IPS-15b (cell line): ENCODE results near the gene CNGA3.
"Not testable (repeated sequence)": the region's sequence is repeated elsewhere in the genome, so short reads cannot be mapped to it uniquely, and the experiment has no call there.

Experiments used
- H3K27me3 ChIP-seq: one replicate; pipeline ENCODE4 v1.6.1; 2013; ENCODE audit warnings: low read length; ENCODE audit not compliant: control insufficient read depth, insufficient read depth
- H3K36me3 ChIP-seq: one replicate; pipeline ENCODE4 v1.6.1; 2013; ENCODE audit warnings: low read length; ENCODE audit not compliant: control insufficient read depth, insufficient read depth
- H3K4me1 ChIP-seq: one replicate; pipeline ENCODE4 v1.6.1; 2013; ENCODE audit warnings: mild to moderate bottlenecking, low read length; ENCODE audit not compliant: control insufficient read depth, insufficient read depth
- H3K4me3 ChIP-seq: one replicate; pipeline ENCODE4 v1.5.1; 2013; ENCODE audit warnings: low read depth, low read length
- H3K9ac ChIP-seq: one replicate; pipeline ENCODE4 v1.6.1; 2013; ENCODE audit warnings: low read depth, mild to moderate bottlenecking, low read length
- H3K9me3 ChIP-seq: one replicate; pipeline ENCODE4 v1.6.1; 2013; ENCODE audit warnings: mild to moderate bottlenecking, low read length; ENCODE audit not compliant: control insufficient read depth, insufficient read depth

Gene CNGA3

GRCh38 chr2:98346311-98347236 is at the start of gene CNGA3:
Gene CNGA3, plus strand, starts transcription at chr2:98346456. Its CDS starts 23,520 bp downstream, at chr2:98369976.
- peaks cover 84% of the 10 kb centered on the region for H3K27me3 ChIP-seq
- H3K4me3 ChIP-seq, result peak within 1 kb of the TSS; percentile 60
- no peak within 1 kb of the TSS for H3K9ac ChIP-seq
- no peaks in the 10 kb centered on the region for H3K36me3 ChIP-seq
- peaks cover 8% of the 10 kb centered on the region for H3K4me1 ChIP-seq
- H3K9me3 ChIP-seq, result no peaks in the 10 kb centered on the region

GRCh38 chr2:98297817-98298682 is 48.2 kb upstream of the CNGA3 start:
- Histone ChIP-seq H3K4me1 (peaks cover 2% of the 10 kb centered on the region), H3K9ac (no peak overlapping the region), H3K36me3 (no peaks in the 10 kb centered on the region), H3K4me3 (no peak overlapping the region), H3K9me3 (no peaks in the 10 kb centered on the region), H3K27me3 (no peaks in the 10 kb centered on the region)

- no peaks in the 10 kb centered on the region for H3K36me3 ChIP-seq
- H3K27me3 ChIP-seq, result no peaks in the 10 kb centered on the region
- H3K4me1 ChIP-seq, result peaks cover 2% of the 10 kb centered on the region
- H3K4me3 ChIP-seq, result no peak overlapping the region
- H3K9me3 ChIP-seq, result no peaks in the 10 kb centered on the region
- no peak overlapping the region for H3K9ac ChIP-seq
Observed at GRCh38 chr2:98298683-98299164, 47.5 kb upstream of the CNGA3 start.

GRCh38 chr2:98299211-98299905 is 46.9 kb upstream of the CNGA3 start:
- H3K9ac ChIP-seq, result no peak overlapping the region
- H3K27me3 ChIP-seq, result no peaks in the 10 kb centered on the region
- H3K9me3 ChIP-seq, result no peaks in the 10 kb centered on the region
- no peaks in the 10 kb centered on the region for H3K36me3 ChIP-seq
- H3K4me3 ChIP-seq, result no peak overlapping the region
- peaks cover 2% of the 10 kb centered on the region for H3K4me1 ChIP-seq

GRCh38 chr2:98300141-98300874 is 45.9 kb upstream of the CNGA3 start:
- Histone ChIP-seq H3K9me3 (no peaks in the 10 kb centered on the region), H3K9ac (no peak overlapping the region), H3K36me3 (no peaks in the 10 kb centered on the region), H3K4me3 (no peak overlapping the region), H3K27me3 (no peaks in the 10 kb centered on the region), H3K4me1 (peaks cover 2% of the 10 kb centered on the region)

- Histone ChIP-seq H3K9ac (no peak overlapping the region), H3K27me3 (no peaks in the 10 kb centered on the region), H3K36me3 (no peaks in the 10 kb centered on the region), H3K4me1 (peaks cover 2% of the 10 kb centered on the region), H3K9me3 (no peaks in the 10 kb centered on the region), H3K4me3 (no peak overlapping the region)
Observed at GRCh38 chr2:98301469-98301868, 44.8 kb upstream of the CNGA3 start.

GRCh38 chr2:98307131-98307696 is 39.0 kb upstream of the CNGA3 start:
- H3K36me3 ChIP-seq, H3K27me3 ChIP-seq, H3K9ac ChIP-seq, H3K9me3 ChIP-seq, H3K4me1 ChIP-seq, H3K4me3 ChIP-seq: not testable (repeated sequence)

- H3K27me3 ChIP-seq, result no peaks in the 10 kb centered on the region
- no peaks in the 10 kb centered on the region for H3K9me3 ChIP-seq
- H3K36me3 ChIP-seq, result no peaks in the 10 kb centered on the region
- peaks cover 4% of the 10 kb centered on the region for H3K4me1 ChIP-seq
- no peak overlapping the region for H3K9ac ChIP-seq
- no peak overlapping the region for H3K4me3 ChIP-seq
Observed at GRCh38 chr2:98308068-98308467, 38.2 kb upstream of the CNGA3 start.

GRCh38 chr2:98308532-98308931 is 37.7 kb upstream of the CNGA3 start:
- Histone ChIP-seq H3K9ac (no peak overlapping the region), H3K27me3 (no peaks in the 10 kb centered on the region)

GRCh38 chr2:98309580-98309979 is 36.7 kb upstream of the CNGA3 start:
- H3K4me1 ChIP-seq, result peaks cover 4% of the 10 kb centered on the region
- H3K36me3 ChIP-seq, result no peaks in the 10 kb centered on the region
- no peaks in the 10 kb centered on the region for H3K27me3 ChIP-seq
- H3K9me3 ChIP-seq, result no peaks in the 10 kb centered on the region
- H3K9ac ChIP-seq, result no peak overlapping the region
- H3K4me3 ChIP-seq, result no peak overlapping the region

More at GRCh38 chr2:98308532-98308931, 37.7 kb upstream of the CNGA3 start:
- Histone ChIP-seq H3K9me3 (no peaks in the 10 kb centered on the region), H3K4me1 (peaks cover 4% of the 10 kb centered on the region), H3K36me3 (no peaks in the 10 kb centered on the region), H3K4me3 (no peak overlapping the region)
